NCI-H446 (cell line): Measurements from ENCODE around the gene STX16.

ENCODE experiments used
- DNase-seq, 2 experiments: peaks; one replicate each; lab custom pipeline; 2025; lab: John Stamatoyannopoulos, UW

STX16 gene

GRCh38 chr20:58697201-58697866 is 46.3 kb downstream of the STX16 start:
- DNase-seq, result no peak

GRCh38 chr20:58697867-58698703 is 47.0 kb downstream of the STX16 start:
- no peak for DNase-seq

- DNase-seq, result no peak
Measured at GRCh38 chr20:58698741-58699622, 47.9 kb downstream of the STX16 start.

- DNase-seq, result no peak
Measured at GRCh38 chr20:58699623-58700107, 48.6 kb downstream of the STX16 start.

GRCh38 chr20:58700121-58700821 is 49.2 kb downstream of the STX16 start:
- DNase-seq, result no peak

- no peak for DNase-seq
Measured at GRCh38 chr20:58700823-58701222, 49.7 kb downstream of the STX16 start.

- DNase-seq, result no peak
Measured at GRCh38 chr20:58701431-58702160, 50.5 kb downstream of the STX16 start.

GRCh38 chr20:58702161-58702510 is 51.1 kb downstream of the STX16 start:
- no peak for DNase-seq

GRCh38 chr20:58702859-58703648 is 52.0 kb downstream of the STX16 start:
- no peak for DNase-seq

GRCh38 chr20:58703765-58704371 is 52.8 kb downstream of the STX16 start:
- no peak for DNase-seq

GRCh38 chr20:58705208-58705926 is 54.3 kb downstream of the STX16 start:
- no peak for DNase-seq

GRCh38 chr20:58706150-58706892 is 55.2 kb downstream of the STX16 start:
- DNase-seq, result no peak

GRCh38 chr20:58706975-58707681 is 56.0 kb downstream of the STX16 start:
- DNase-seq, result no peak

- DNase-seq, result no peak
Measured at GRCh38 chr20:58707770-58708169, 56.7 kb downstream of the STX16 start.

- DNase-seq, result no peak
Measured at GRCh38 chr20:58708246-58708931, 57.3 kb downstream of the STX16 start.

- no peak for DNase-seq
Measured at GRCh38 chr20:58709013-58709702, 58.1 kb downstream of the STX16 start.

- DNase-seq, result no peak
Measured at GRCh38 chr20:58709703-58710039, 58.6 kb downstream of the STX16 start.
